ENCODE data around the gene TRMT1. TPM values are rescaled to one million over a fixed set of nuclear protein-coding genes. Genes with fewer than 3 reads are reported as not detected.
"Not testable (repeated sequence)": the region's sequence is repeated elsewhere in the genome, so short reads cannot be mapped to it uniquely, and the experiment has no call there.

TRMT1 gene
- 10 to 100 TPM; 28.4 to 48.0 (median 36.2) TPM for polyA plus RNA-seq (ENCODE audit: insufficient read length in 4 of 4)

DNA sequence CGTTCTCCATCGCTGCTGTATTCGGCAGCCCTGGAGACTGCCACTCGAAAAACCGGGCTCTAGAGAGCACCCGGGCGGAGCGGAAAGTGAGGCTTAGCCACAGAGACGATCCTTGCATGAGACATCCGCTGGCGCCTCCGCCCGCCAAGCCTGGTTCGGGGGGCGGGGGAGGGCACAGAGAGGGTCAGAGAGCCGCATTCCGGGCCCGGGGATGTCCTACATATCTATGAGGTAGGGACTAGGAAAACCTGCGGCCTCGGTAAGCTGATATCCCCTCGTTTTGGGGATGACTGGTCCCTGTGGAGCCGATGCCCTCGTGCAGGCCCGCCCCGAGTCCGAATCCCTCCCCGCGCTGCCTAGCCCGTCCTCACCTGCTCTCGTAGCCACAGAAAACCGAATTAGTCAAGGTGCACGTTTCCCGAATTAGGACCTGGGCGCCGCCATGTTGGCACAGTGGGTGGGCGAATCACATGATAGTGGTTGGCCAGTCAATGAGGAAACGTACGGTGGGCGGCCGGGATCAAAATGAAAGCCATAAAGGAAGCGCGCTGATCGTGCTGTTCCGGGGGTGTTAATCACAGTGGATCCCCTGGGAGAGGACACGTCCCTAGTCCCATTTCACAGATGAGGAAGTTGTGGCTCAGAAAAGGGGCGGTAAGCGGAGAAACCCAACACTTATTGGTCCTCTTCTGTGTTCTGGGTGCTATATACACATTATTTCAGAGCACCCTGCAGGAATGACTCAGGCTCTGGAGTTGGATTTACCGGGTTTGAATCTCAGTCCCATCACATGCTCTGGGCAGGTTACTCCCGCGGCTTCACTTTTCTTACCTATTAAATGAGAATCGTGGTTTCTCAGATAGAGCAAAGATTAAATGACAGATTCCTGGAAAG is at the start of gene TRMT1:
Gene TRMT1 (minus strand): TSS at position 459 of the 894 bp plus-strand sequence. CDS start 341 bp downstream, at position 118.
- DNase-seq (ENCODE audit: low read depth in 4 of 4, low spot score in 2 of 4) = peak in 3 of 4 donors; percentile 77 to 88 (median 87)

DNA sequence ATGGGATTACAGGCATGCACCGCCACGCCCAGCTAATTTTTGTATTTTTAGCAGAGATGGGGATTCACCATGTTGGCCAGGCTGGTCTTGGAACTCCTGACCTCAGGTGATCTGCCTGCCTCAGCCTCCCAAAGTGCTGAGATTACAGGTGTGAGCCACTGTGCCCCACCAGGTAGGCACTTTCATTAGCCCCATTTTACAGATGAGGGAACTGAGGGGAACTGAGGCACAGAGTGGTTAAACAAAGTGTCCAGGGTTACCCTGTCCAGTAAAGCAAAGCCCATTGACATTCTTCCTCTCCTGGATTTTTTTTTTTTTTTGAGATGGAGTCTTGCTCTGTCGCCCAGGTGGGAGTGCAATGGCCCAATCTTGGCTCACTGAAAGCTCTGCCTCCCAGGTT is 49.6 kb upstream of the TRMT1 start:
- not testable (repeated sequence) for DNase-seq (ENCODE audit: low read depth in 4 of 4, low spot score in 2 of 4)

DNA sequence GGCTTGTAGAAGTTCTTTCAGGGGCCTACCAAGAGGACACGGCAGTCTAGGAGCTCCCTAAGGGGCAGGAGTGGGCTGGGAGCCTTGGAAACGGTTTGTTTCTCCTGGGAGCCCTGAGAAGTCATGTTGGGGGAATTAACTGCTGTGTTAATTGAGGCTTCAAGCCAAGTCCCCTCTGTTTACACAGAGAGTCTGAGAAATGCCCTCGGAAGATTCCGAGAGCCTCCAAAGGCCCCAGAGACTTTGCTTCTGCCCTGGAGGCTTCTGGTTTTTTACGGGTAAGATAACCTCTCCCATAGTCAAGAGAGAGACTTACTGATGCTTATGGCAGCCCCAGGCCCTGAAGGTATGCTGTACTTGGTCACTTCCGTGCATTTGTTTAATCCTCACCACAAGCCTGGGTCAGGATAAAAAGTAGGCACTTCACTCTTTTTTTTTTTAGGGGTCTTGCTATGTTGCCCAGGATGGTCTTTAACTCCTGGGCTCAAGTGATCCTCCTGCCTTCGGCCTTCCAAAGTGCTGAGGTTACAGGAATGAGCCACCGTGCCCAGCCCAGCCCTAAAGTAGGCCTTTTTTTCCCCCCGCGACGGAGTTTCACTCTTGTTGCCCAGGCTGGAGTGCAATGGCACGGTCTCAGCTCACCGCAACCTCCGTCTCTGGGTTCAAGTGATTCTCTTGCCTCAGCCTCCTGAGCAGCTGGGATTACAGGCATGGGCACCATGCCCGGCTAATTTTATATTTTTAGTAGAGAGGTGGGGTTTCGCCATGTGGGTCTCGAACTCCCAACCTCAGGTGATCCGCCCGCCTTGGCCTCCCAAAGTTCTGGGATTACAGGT is 48.8 kb upstream of the TRMT1 start:
- peak in 1 of 4 donors; percentile 19 for DNase-seq (ENCODE audit: low read depth in 4 of 4, low spot score in 2 of 4)

DNA sequence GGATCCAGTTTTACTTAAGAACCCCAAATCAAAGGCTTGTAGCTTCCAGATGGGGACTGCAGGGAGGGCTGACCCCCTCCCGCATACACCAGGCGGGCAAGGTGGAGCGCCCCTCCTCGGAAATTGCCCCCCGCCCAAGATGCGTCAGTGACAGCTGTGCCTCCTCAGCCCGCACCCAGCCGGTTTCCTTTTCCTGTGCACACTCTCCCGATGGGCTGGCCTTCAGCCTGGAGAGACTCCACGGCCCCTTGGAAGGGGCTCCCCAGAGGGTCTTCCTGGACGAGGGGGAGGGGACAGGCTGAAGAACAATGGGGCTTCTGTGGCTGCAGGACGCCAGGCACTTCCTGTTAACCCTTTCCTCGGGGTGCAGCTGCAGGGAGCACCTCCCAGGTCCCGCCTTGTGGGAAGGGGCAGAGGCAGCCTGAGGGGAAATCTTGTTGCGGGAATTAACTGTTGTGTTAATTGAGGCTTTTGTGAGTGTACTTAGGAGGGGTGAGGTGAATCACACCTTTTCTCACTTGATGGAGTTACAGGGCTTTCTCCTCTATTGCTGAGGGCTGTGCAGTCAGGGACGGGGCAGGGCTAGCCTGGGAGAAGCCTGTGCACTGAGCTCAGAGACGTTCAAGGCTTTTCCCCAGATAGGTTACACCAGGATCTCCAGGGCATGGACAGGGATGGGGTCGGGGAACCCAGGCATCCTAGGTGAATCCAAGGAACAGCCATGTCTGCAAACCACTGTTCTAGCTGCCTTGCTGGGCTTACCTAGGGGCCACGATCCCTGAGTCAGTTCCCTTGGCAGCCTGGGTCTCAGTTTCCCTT is 48.0 kb upstream of the TRMT1 start:
- peak; percentile 75 to 87 (median 78) for DNase-seq (ENCODE audit: low read depth in 4 of 4, low spot score in 2 of 4)

DNA sequence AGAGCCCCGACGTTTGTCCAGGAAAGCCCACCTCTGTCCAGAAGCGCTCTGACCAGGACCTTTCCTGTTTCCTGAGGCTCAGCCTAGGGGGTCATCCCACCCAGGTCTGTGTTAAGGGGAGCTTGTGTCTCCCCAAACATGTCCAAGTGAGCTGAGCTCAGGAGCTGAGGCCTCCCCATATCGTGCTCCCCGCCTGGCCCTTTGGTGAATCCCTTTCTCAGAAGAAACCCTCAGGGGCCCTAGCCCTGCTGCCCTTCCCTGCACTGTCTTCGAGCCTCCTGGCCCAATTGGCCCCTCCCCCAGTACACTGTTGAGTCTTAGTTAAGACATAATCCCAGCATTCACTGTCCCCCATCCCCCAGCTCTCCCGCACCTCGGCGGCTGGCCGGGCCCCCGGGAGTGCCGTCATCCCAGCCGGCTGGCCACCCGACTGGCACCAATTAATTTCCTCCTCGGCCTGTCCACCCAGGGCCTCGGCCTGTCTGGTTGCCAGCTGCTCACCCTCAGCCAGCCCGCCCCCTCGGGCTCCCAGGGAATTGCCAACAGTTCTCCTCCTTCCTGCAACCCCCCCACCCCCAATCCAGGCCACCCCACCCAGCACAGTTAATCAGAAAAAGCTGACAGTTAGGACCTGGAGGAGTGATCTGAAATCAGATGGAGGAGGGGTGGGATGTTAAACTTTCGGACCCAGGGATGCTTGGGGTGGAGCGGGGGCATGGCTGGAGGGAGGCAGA is 47.2 kb upstream of the TRMT1 start:
- peak; percentile 60 to 79 (median 74) for DNase-seq (ENCODE audit: low read depth in 4 of 4, low spot score in 2 of 4)

DNA sequence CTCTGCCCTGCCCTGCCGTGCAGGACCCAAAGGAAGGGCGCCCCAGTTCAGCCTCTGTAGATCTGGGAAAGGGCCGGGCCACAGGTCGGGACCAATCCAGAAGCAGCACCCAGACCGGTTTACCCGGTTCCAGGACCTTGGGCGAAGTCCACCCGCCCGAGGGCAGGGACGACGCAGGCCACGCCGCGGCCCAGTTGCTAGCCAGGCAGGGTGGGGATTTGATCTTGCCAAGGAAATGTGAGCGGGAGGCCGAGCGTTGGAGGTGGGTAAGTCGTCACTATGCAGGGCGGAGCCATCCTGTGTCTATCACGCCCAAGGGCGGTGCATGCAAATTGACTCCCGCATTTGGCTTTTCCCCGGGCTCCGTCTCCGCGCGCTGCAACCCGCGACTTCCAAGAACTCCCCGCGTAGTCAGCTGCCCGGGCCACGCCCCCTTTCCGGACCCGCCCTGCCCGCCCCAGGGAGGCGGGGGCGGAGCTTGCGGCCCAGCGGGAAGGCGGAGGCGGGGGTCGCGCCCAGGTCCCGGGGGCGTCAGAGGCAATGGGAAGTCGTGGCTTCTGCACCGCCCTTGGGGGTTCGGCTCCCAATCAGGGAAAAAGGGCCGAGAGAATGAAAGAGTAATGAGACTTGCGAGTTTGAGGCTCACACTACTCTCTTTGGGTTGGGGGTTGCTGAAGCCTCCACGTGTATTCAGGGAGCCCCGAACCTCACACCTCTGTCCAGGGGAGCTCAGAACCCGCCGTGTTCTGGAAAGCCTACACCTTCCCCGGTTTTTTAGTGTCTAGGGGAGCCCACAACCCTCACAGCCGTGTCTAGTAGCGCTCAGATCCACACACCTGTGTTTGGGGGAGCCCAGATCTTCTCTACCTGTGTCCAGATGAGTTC is 46.4 kb upstream of the TRMT1 start:
- DNase-seq (ENCODE audit: low read depth in 4 of 4, low spot score in 2 of 4) = peak; percentile 76 to 93 (median 88)

DNA sequence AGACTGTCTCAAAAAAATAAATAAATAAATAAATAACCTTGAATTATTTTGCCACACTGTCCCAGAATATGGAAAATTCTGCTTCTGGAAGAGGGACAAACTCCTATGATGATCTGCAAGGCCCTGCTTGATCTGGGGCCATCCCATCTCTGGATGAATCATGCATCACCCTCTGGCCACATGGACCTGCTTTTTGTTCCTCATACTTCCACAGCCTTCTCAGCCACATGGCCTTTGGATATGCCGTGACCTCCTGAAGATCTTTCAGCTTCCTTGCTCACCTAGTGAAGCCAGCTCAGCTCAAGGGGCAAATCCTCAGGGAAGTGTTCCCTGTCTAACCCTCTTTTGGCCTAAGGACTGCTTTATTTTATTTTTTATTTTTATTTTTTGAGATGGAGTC is 44.0 kb upstream of the TRMT1 start:
- no peak for DNase-seq (ENCODE audit: low read depth in 4 of 4, low spot score in 2 of 4)

DNA sequence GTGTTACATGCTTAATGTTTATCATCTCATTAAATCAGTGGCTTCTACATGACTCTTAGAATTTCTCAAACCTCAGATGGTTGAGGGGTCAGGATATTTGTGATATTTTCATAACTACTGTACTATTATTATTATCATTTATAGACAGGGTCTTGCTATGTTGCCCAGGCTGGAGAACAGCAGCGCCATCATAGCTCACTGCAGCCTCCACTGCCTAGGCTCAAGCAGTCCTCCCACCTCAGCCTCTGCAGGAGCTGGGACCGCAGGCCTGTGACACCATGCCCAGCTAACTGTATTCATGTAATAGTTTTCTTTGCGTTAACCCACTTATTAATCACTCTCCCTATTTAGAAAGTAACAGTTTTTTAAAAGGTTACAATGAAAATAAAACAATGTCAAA is 43.2 kb upstream of the TRMT1 start:
- no peak for DNase-seq (ENCODE audit: low read depth in 4 of 4, low spot score in 2 of 4)

DNA sequence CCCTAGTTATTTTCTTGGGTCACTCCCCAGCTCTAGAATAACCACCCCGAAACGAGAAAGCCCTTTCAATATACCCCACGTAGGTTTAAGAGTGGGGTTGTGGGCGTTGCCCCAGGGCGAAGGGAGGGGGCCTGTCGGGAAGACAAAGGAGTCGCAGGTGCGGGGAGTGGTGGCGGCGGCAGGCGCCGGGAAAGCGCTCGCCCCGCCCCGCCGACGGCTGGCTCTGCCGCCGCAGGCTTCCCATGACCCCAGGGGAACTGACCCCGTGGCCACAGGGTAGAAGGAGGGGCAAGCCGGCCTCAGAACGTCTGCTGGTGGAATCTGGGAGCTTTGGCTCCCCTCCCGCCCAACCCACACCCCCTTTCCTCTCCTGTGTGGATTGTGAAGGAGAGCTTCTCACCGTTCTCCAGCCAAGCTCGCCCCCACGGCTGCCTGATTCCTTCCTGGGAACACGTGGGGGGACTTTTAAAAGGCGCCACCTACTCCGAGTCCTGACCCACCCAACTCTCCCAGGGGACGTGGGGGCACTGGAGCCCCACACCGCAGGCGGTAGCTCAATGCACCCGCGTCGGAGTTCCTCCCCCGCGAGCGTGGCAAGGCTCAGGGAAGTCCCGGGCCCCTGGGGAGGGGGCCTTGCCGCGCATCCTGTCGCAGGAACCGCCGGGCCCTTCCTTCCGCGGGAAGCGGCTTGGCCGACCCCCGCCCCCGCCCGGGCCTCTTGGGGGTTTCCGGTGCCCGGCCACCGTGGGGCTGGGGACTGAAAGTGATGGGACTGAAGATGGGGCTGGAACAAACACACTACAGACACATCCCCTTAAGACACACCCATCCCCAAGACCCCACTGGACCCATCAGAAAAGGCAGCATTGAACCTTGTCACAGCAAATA is 39.2 kb upstream of the TRMT1 start:
- DNase-seq (ENCODE audit: low read depth in 4 of 4, low spot score in 2 of 4) = peak; percentile 37 to 57 (median 50)

DNA sequence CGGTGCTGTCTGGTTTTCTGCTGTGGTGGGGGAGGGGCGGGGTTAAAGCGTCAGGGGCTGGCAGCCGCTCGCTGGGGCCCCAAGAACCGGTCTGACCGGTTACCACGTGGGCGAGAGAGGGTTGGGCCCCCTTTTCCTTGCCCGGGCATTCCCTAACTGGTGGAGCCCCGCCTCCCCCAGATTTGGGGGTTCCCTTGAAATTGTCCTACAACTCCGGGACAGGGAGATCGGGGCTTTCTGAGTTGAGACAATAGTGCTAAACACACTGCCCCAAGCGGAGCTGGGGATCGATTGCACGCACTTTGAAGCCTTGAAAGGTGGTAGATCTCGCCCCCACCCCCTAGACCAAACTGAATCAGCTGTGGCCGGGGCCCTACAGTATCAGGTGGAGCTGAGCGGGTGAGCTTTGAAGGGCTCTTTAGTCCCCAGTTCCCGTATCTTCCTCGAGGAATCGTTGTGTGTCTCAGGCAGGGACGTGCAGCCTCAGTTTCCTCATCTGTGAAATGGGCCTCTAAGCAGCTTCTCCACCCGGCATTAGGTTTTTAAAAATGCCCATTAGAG is 38.5 kb upstream of the TRMT1 start:
- peak in 3 of 4 donors; percentile 61 to 79 (median 64) for DNase-seq (ENCODE audit: low read depth in 4 of 4, low spot score in 2 of 4)

DNA sequence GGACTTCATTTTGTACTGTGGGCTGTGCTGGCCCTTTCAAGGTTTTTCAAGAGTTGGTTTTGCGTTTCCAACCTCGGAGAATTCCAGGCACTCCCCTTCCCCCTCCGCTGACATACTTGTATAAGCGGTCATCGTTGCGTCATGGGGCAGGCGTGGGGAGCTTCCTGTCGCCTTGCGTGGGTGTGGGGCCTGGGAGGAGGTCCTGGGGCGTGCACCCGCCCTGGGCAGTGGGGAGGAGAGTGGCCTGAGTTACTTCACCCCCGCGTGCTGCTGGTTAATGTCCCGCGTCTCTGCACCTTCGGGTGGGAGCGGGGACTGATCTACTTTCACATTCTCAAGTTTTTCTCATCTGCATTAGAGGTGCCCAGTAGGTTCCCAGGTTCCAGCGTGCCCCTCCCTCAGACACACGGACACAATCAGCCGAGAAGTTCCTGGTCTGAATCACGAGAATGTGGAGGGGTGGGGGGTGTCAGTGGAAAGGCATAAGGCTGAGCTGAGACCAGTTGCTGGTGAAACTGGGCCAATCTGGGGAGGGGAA is 37.8 kb upstream of the TRMT1 start:
- DNase-seq (ENCODE audit: low read depth in 4 of 4, low spot score in 2 of 4) = peak; percentile 58 to 85 (median 70)

DNA sequence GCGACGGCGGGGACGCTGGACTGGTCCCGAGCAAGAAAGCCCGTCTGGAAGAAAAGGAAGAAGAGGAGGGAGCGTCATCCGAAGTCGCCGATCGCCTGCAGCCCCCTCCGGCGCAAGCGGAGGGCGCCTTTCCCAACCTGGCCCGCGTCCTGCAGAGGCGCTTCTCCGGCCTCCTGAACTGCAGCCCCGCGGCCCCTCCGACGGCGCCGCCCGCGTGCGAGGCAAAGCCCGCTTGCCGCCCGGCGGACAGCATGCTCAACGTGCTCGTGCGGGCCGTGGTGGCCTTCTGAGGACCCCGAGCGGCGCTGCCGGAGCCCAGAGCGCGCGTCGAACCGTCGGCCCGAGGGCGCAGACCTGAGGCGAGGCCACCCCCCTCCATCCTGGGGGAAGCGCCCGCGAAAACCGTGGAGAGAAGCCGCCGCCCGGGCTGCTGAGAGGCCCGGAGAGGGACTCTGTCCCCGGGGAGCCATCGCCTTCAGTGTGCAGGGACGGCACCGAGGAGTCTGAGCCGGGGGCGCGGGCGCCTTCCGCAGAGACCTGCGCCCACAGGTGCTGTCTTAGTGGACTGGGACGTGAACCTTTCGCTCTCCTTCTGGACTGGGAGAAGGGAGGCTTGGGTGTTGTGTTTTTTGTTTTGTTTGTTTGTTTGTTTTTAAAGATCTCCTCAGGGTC is 37.2 kb upstream of the TRMT1 start:
- peak in 1 of 4 donors; percentile 29 for DNase-seq (ENCODE audit: low read depth in 4 of 4, low spot score in 2 of 4)

DNA sequence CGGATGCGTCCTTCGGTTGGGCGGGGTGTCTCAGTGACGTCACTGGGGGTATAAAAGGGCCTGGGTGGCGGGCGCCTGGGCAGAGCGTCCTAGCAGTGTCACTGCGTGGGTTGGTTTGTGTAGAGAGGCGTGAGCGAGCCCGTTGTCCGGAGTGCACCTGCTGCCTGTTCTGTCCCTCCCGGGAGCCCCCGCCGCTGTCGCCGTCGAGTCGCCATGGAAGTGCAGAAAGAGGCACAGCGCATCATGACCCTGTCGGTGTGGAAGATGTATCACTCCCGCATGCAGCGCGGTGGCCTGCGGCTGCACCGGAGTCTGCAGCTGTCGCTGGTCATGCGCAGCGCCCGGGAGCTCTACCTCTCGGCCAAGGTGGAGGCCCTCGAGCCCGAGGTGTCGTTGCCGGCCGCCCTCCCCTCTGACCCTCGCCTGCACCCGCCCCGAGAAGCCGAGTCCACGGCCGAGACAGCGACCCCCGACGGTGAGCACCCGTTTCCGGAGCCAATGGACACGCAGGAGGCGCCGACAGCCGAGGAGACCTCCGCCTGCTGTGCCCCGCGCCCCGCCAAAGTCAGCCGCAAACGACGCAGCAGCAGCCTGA is 36.5 kb upstream of the TRMT1 start:
- peak; percentile 94 to 97 (median 95) for DNase-seq (ENCODE audit: low read depth in 4 of 4, low spot score in 2 of 4)

DNA sequence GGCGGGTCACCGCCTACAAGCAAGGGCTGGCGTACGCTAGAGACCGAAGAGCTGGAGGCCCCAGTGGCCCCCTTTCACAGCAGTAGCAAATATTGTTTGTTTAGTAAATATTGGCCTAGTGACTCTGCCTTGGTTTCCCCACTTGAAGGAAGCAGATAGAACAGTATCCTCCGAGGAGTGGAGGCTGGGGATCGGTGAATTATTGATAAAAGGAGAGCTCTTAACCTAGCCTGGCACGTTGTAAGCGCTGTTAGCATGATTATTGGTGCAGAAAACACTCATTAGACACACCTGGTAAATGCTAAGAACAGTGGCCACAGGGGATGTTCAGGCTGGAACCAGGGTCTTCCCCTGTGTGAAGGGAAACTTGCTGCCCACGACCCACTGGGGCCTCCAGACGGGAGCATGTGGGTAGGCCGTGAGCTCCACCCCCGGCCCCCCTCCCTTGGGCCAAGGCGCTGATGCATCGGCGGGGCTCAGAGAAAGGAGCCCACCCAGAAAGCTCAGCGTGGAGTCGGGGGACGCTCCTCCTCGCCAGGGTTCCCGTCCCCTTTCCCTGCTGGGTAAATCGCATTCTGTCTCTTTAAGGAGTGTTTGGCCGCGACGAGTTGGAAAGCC is 35.9 kb upstream of the TRMT1 start:
- DNase-seq (ENCODE audit: low read depth in 4 of 4, low spot score in 2 of 4) = peak in 1 of 4 donors; percentile 34

DNA sequence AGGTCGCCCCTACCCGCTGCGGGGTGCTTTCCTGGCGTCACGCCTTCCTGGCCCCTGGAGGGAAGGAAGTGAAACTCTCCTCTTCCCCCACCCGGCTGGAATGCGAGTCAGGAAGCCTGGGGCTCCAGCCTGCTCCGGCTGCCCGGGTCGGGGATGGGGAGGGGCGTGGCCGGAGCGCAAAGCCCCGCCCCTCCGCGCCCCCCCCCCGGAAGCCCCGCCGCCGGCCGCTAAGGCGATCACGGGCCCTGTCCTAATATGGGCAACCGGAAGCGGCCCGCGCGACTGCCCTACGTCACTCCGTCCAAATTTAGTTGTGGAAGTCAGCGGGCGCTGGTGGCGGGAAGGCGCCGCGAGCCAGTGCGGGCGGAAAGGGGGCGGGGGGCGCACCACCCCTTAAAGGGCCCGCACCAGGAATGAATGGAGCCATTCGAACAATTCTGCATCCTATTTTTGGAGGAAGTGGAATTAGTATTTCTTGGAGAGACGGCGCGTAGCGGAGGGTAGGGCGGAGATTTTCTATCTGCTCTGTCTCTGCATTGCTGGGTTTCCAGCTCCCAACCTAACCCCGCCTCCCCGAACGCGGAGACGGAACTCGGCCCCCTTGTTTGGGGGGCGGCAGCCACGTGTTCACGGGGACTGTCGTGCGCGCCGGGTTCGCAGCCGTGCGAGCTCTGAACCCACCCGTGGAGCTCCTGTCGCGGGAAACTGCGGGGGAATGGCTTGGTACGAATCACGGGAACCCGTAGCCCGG is 35.2 kb upstream of the TRMT1 start:
- peak; percentile 84 to 96 (median 94) for DNase-seq (ENCODE audit: low read depth in 4 of 4, low spot score in 2 of 4)
